NOMO-1 treated with dmso at 0.1 percent for 144 hours (cell line): ENCODE data around the gene LIN28B.
"Not testable (repeated sequence)": the region's sequence is repeated elsewhere in the genome, so short reads cannot be mapped to it uniquely, and the experiment has no call there.

Experiments
- DNase-seq: peaks from one replicate; lab custom pipeline; 2025; ENCODE audit not compliant: unreplicated experiment; lab: John Stamatoyannopoulos, UW

LIN28B gene

DNA sequence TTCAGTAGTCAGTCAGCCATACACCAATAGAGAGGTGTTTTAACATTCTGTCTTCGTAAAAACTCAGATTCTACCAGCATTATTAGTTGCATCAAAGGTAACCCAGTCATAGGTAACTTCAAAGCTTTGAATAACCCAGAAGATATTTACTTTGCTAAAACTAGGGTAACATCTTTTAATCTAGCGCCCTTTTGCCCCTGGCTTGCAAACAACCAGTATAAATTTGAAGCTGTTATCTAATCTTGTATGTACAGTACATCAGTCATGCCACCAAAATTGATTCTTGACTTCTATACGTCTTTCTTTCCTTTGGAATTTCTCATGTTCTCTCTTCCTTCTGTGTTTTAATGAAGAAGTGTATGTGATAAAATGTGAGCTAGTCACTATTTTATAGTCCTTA, 109.3 kb downstream of the LIN28B start:
- no peak for DNase-seq

DNA sequence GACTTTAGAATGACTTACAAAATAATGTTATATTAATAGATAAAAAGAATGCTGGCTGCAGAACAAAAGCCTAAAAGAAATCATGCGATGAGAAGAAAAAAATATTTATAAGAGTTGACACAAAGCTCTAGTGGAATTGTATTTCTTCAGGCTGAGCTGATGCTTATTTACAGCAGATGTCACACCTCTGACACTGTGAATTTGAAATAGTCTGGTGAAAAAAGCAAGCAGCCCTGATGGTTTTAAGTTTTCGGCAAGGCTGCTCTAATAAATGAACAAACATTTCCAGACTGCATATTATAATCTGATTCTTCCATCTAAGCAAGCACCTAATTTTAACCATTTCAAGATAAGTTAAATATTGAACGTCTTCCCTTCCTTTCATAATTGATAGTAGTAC, 109.9 kb downstream of the LIN28B start:
- no peak for DNase-seq

GRCh38 chr6:105067329-105067728, 110.4 kb downstream of the LIN28B start:
- DNase-seq = no peak

GRCh38 chr6:105068407-105068806, 111.5 kb downstream of the LIN28B start:
- DNase-seq = no peak

GRCh38 chr6:105069821-105070445, 113.0 kb downstream of the LIN28B start:
- DNase-seq = no peak

DNA sequence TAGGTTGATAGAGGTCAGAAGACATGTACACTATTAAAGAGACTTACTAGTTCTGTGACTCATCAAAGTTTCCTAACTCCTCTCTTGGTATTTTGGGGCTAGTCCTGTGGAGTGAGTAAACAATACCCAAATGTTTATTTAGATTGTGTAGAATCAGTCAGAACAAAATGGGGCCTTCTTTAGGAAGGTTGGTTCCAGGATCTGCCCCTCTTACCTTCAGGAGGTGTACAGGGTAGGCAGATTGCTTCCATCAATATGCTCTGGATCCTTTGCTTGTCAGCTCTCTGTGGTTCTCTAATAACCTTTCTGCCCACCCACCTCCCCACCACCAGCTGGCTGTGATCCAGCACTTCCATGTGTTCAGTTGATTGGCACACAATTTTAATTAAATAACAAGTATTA, 115.9 kb downstream of the LIN28B start:
- DNase-seq = no peak

DNA sequence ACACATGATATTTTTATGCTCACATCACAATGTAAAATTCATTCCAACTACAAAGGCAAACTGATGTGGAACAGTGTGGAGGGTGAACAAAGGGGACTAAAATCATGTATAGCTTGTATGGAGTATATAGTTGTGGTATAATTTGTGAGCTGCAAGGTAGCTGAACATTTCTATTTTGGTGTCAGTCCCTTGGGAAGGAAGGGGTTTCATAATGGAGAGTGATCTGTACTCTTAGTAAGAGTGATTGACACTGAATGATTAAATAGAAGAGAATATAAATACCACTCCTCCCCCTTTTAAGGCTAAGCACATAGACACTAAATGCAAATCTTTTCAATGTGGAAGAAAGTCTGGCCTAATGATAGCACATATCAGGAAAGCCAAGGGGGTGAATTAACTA, 118.3 kb downstream of the LIN28B start:
- no peak for DNase-seq

DNA sequence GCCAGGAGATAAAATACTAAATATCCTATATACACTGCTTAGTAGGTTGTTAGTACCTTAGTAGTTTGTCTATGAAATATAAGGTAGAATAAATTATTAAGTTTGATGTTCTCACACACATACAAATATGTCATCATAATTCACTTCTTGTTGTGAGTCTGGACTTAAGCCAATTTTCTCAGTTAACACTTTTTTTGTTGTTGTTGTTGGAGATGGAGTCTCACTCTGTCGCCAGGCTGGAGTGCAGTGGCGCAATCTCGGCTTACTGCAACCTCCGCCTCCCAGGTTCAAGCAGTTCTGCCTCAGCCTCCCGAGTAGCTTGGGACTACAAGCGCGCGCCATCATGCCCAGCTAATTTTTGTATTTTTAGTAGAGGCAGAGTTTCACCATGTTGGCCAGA, 119.5 kb downstream of the LIN28B start:
- DNase-seq = not testable (repeated sequence)

- no peak for DNase-seq
These were observed 120.9 kb downstream of the LIN28B start for GRCh38 chr6:105077596-105078385.

- DNase-seq = no peak
These were observed 121.4 kb downstream of the LIN28B start for GRCh38 chr6:105078386-105078708.

GRCh38 chr6:105080279-105080678, 123.4 kb downstream of the LIN28B start:
- DNase-seq = peak; percentile 43

GRCh38 chr6:105081662-105082061, 124.8 kb downstream of the LIN28B start:
- not testable (repeated sequence) for DNase-seq

- DNase-seq = no peak
These were observed 130.8 kb downstream of the LIN28B start for GRCh38 chr6:105087571-105088211.

GRCh38 chr6:105091140-105091829, 134.4 kb downstream of the LIN28B start:
- DNase-seq = no peak

GRCh38 chr6:105094133-105094640, 137.3 kb downstream of the LIN28B start:
- no peak for DNase-seq

DNA sequence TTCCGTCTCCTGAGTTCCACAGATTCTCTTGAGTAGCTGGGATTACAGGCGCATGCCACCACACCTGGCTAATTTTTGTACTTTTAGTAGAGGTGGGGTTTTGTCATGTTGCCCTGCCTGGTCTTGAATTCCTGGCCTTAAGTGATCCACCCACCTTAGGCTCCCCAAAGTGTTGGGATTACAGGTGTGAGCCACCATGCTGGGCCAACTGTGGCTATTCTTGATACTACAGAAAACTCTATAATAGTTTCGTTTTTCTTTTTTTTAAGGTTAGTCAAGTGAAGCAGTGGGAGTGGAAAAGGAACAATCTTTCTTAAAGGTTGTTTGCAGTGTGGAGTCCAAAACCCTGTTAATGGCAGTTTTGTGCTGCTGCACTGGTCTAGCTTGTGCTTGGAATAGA, 138.2 kb downstream of the LIN28B start:
- no peak for DNase-seq

DNA sequence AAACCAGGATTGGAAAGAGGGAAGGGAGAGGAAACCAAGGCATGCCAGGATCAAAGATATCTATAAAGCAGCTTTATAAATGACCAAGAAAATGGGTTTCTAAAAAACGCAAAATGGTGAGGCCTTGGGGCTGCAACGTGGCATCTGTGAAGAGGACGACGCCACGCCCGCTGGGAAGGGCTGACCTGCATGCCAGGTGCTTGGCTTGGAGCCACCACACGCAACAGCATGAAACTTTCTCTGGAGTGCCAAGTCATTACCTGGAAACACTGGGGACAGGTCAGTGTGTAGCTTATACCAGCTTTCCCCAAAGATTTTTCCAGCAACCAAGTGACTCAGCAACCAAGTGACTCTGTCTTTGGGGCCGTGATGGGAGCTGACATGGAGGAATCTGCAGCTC, 140.4 kb downstream of the LIN28B start:
- DNase-seq = no peak

GRCh38 chr6:105099371-105099770, 142.5 kb downstream of the LIN28B start:
- DNase-seq = no peak

DNA sequence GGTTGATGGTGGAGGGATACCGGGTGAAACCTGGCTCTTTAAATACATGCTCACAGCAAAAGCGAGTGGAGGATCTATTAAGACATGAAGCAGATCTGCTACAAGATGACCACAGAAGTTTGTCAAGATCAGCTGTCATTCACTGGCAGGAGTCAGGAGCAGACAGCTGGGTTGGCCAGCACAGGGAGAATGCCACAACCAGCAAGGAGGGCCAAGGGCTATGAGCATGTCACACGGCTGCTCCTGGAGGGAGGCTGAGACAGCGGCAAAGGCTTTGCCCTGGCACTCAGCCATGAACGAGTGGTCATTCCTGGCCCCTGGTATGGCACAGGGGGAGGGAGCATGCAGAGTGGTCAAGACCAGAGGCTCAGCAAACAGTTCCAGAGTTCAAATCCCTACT, 145.3 kb downstream of the LIN28B start:
- DNase-seq = no peak

- DNase-seq = no peak
These were observed 148.2 kb downstream of the LIN28B start for GRCh38 chr6:105105094-105105493.

- no peak for DNase-seq
These were observed 149.4 kb downstream of the LIN28B start for GRCh38 chr6:105106260-105106659.

GRCh38 chr6:105107207-105107606, 150.3 kb downstream of the LIN28B start:
- no peak for DNase-seq
